GM19468 (cell line): Measurements from ENCODE around the gene KRTCAP2.
"Not testable (repeated sequence)": the region's sequence is repeated elsewhere in the genome, so short reads cannot be mapped to it uniquely, and the experiment has no call there.

Experiments used
- ATAC-seq: cut with Tn5 transposase; IDR thresholded peaks from one replicate; pipeline ENCODE4 v1.9.1; 2021; ENCODE audit warnings: mild to moderate bottlenecking, moderate library complexity, moderate number of reproducible peaks; ENCODE audit not compliant: unreplicated experiment; ENCODE audit errors: extremely low read depth

KRTCAP2 gene

GRCh38 chr1:155170806-155171205, 2.3 kb downstream of the KRTCAP2 start:
- no peak for ATAC-seq

GRCh38 chr1:155170101-155170785, 2.9 kb downstream of the KRTCAP2 start:
- ATAC-seq = no peak

- no peak for ATAC-seq
Observed at GRCh38 chr1:155169541-155169940, 3.6 kb downstream of the KRTCAP2 start.

- ATAC-seq = no peak
Observed at GRCh38 chr1:155168456-155169210, 4.5 kb downstream of the KRTCAP2 start.

GRCh38 chr1:155168105-155168445, 5.0 kb downstream of the KRTCAP2 start:
- not testable (repeated sequence) for ATAC-seq

GRCh38 chr1:155167166-155168104, 5.7 kb downstream of the KRTCAP2 start:
- no peak for ATAC-seq

- no peak for ATAC-seq
Observed at GRCh38 chr1:155166471-155167165, 6.5 kb downstream of the KRTCAP2 start.

- no peak for ATAC-seq
Observed at GRCh38 chr1:155166051-155166470, 7.0 kb downstream of the KRTCAP2 start.

GRCh38 chr1:155164625-155165024, 8.5 kb downstream of the KRTCAP2 start:
- ATAC-seq = not testable (repeated sequence)

- not testable (repeated sequence) for ATAC-seq
Observed at GRCh38 chr1:155163785-155164184, 9.3 kb downstream of the KRTCAP2 start.

GRCh38 chr1:155162631-155163030, 10.5 kb downstream of the KRTCAP2 start:
- ATAC-seq = not testable (repeated sequence)

GRCh38 chr1:155160128-155160527, 13.0 kb downstream of the KRTCAP2 start:
- ATAC-seq = no peak

- ATAC-seq = no peak
Observed at GRCh38 chr1:155158991-155159390, 14.1 kb downstream of the KRTCAP2 start.

- not testable (repeated sequence) for ATAC-seq
Observed at GRCh38 chr1:155155996-155156643, 17.0 kb downstream of the KRTCAP2 start.

GRCh38 chr1:155145491-155145890, 27.6 kb downstream of the KRTCAP2 start:
- no peak for ATAC-seq

GRCh38 chr1:155141749-155142148, 31.4 kb downstream of the KRTCAP2 start:
- no peak for ATAC-seq

- no peak for ATAC-seq
Observed at GRCh38 chr1:155140630-155140953, 32.5 kb downstream of the KRTCAP2 start.

- no peak for ATAC-seq
Observed at GRCh38 chr1:155139895-155140629, 33.0 kb downstream of the KRTCAP2 start, which contains the start of gene DPM3. Gene DPM3, minus strand, starts transcription at chr1:155140531. Its CDS starts 291 bp downstream, at chr1:155140240.
